GM12878 (cell line): Measurements from ENCODE around the gene IDI1. TPM values are rescaled to one million over a fixed set of nuclear protein-coding genes. Genes with fewer than 3 reads are reported as not detected.

Source experiments
- ATAC-seq: fragments of 200-7000 bp; cut with Tn5 transposase; 3 replicates; pipeline ENCODE4 v1.9.1; 2020; ENCODE audit warnings: mild to moderate bottlenecking, moderate library complexity
- BruUV-seq: library from RNA; stranded (reverse); fragments of 400-500 nt; replicated peaks from 2 replicates; lab custom pipeline; 2021; lab: Mats Ljungman, UMichigan
- CTCF ChIA-PET: fragments of 300-600 bp; sonication (Branson Sonifier 250); formaldehyde crosslinking; extraction: SDS; loops from one replicate; lab custom pipeline; 2021; ENCODE audit warnings: inconsistent platforms; lab: Yijun Ruan, JAX
- POLR2A ChIA-PET: fragments of 350-600 bp; formaldehyde crosslinking; extraction: SDS; loops from one replicate; lab custom pipeline; 2021; ENCODE audit warnings: inconsistent platforms; lab: Charles Lee
- RAD21 ChIA-PET: fragments of 300-600 bp; sonication (Branson Sonifier 250); formaldehyde crosslinking; loops from one replicate; lab custom pipeline; 2023; ENCODE audit warnings: antibody characterized with exemption; ENCODE audit not compliant: unreplicated experiment; lab: Charles Lee
- SMC1A ChIA-PET: fragments of 300-600 bp; sonication (Branson Sonifier 250); formaldehyde crosslinking; loops from one replicate; lab custom pipeline; 2023; ENCODE audit not compliant: unreplicated experiment, uncharacterized antibody; lab: Charles Lee
- DNase-seq: peaks from one replicate; pipeline ENCODE4 v3.0.0-alpha.2; 2011; ENCODE audit warnings: low read depth, low spot score
- FAIRE-seq: peaks from 3 replicates; lab custom pipeline; 2011; peaks lifted over from hg19 to GRCh38; lab: Jason Lieb, UNC
- H2AFZ ChIP-seq: 2 replicates; pipeline ENCODE4 v1.6.0; 2011; ENCODE audit warnings: low read depth, low read length, control low read depth; ENCODE audit not compliant: control insufficient read depth
- H3K27ac ChIP-seq: 2 replicates; pipeline ENCODE4 v1.5.1; 2011; ENCODE audit warnings: control low read depth; ENCODE audit not compliant: control insufficient read depth, insufficient read depth
- H3K27me3 ChIP-seq, 2 experiments: replicated peaks in 1 of 2; 2 replicates each; pipeline versions ENCODE4 v1.6.0 to v1.6.1; 2011; ENCODE audit warnings: low read length in 1 of 2; ENCODE audit not compliant: control insufficient read depth in 2 of 2, insufficient read depth in 2 of 2
- H3K36me3 ChIP-seq, 2 experiments: 2 replicates each; pipeline ENCODE4 v1.5.1; 2011; ENCODE audit warnings: low read length in 1 of 2; ENCODE audit not compliant: control insufficient read depth in 2 of 2, insufficient read depth in 2 of 2
- H3K4me1 ChIP-seq: 2 replicates; pipeline ENCODE4 v1.6.1; 2011; ENCODE audit warnings: mild to moderate bottlenecking, low read length, moderate library complexity, mixed read lengths; ENCODE audit not compliant: control insufficient read depth, insufficient read depth
- H3K4me2 ChIP-seq: 2 replicates; pipeline ENCODE4 v1.6.0; 2011; ENCODE audit warnings: control low read depth; ENCODE audit not compliant: control insufficient read depth, insufficient read depth
- H3K4me3 ChIP-seq: fragments of 200-600 bp; sonication (generic); 2 replicates; pipeline ENCODE4 v1.5.1; 2016
- H3K79me2 ChIP-seq: 2 replicates; pipeline ENCODE4 v1.6.0; 2011; ENCODE audit warnings: low read length; ENCODE audit not compliant: control insufficient read depth, insufficient read depth
- H3K9ac ChIP-seq: 2 replicates; pipeline ENCODE4 v1.8.0; 2011; ENCODE audit warnings: low read length, control low read depth, mixed read lengths; ENCODE audit not compliant: control insufficient read depth, insufficient read depth
- H3K9me3 ChIP-seq: replicated peaks from 3 replicates; pipeline ENCODE4 v1.5.1; 2011; ENCODE audit warnings: mild to moderate bottlenecking, low read length; ENCODE audit not compliant: control insufficient read depth, insufficient read depth
- H4K20me1 ChIP-seq: 2 replicates; pipeline ENCODE4 v1.6.0; 2011; ENCODE audit not compliant: control insufficient read depth, insufficient read depth
- BCL3 ChIP-seq: IDR thresholded peaks from 2 replicates; pipeline ENCODE4 v1.6.1; 2011; ENCODE audit warnings: borderline replicate concordance, low read depth, mild to moderate bottlenecking, moderate library complexity, low read length; ENCODE audit not compliant: insufficient read depth, poor library complexity, severe bottlenecking
- PAX5 ChIP-seq: IDR thresholded peaks from 2 replicates; pipeline ENCODE4 v1.6.1; 2011; ENCODE audit warnings: low read depth, low read length, borderline replicate concordance
- ZNF207 ChIP-seq: fragments of 450-650 bp; IDR thresholded peaks from 2 replicates; pipeline ENCODE4 v1.6.1; 2014; ENCODE audit warnings: antibody characterized with exemption, mild to moderate bottlenecking, borderline replicate concordance
- ZNF274 ChIP-seq: IDR thresholded peaks from one replicate; pipeline ENCODE4 v1.8.0; 2011; ENCODE audit not compliant: insufficient read length, insufficient read depth
- WGBS: methylation state at CpG from one replicate; pipeline ENCODE4 v1.1.6; 2016; ENCODE audit warnings: low lambda C conversion rate; ENCODE audit not compliant: insufficient replicate concordance, insufficient coverage; ENCODE audit errors: missing lambda C conversion rate; 5-methylcytosine and 5-hydroxymethylcytosine counted together
- in situ Hi-C: fragments of 300-500 bp; cut with MboI; formaldehyde crosslinking; loops from 9 replicates; pipeline ENCODE4 v1.14.3; 2018; ENCODE audit warnings: mixed read lengths
- intact Hi-C: fragments of 100-400 bp; cut with micrococcal nuclease; formaldehyde crosslinking; loops from one replicate; pipeline ENCODE4 v1.14.2; 2022; ENCODE audit not compliant: unreplicated experiment
- polyA plus RNA-seq, 11 experiments: library from polyadenylated mRNA; depleted of rRNA in 4 of 11; unstranded in 6 of 11; stranded (reverse) in 5 of 11; fragments of >200 nt; fragmentation: Nextera tagmentation in 4 of 11; fragmentation: Illumina TruSeq in 1 of 11; extraction: Ambion mirVana in 4 of 11; extraction: Trizol in 1 of 11; gene quantifications; 1 replicate in 1 of 11; 2 replicates in 10 of 11; pipeline versions ENCODE4 v1.2.1 to v1.2.3, GENCODE V29; 2011 to 2016; ENCODE audit warnings: inconsistent platforms in 2 of 11, missing spikeins in 2 of 11, low read depth in 1 of 11
- total RNA-seq, 4 experiments: library from RNA; depleted of rRNA in 3 of 4; stranded (reverse); fragments of >200 nt in 3 of 4; fragmentation: Illumina TruSeq in 1 of 4; extraction: Trizol in 1 of 4; gene quantifications; 2 replicates each; pipeline versions ENCODE4 v1.2.1 to v1.2.3, GENCODE V29; 2013 to 2021

Gene IDI1
- total and polyA plus RNA-seq, 10 of the 15 experiments (the other 5 are each of a cell fraction or from before 2014, with no cell fraction given), result 85.5 to 223 (median 157) TPM

GRCh38 chr10:1063232-1063865, 14.4 kb upstream of the IDI1 start:
- H4K20me1 ChIP-seq, result no peaks in the 10 kb centered on the region
- no TSS peak for BruUV-seq
- no peak for FAIRE-seq
- intact Hi-C loops, result no loop called here
- H3K4me1 ChIP-seq, result peaks cover 12% of the 10 kb centered on the region
- ChIA-PET POLR2A (no interaction called here), SMC1A (interaction anchor here (0.7 kb wide), 1 partner anchor 90 kb away, joined by 3 read pairs; no protein-coding TSS in a partner anchor), RAD21 (no interaction called here), CTCF (no interaction called here)
- H3K27me3 ChIP-seq, result no peaks in the 10 kb centered on the region
- H3K79me2 ChIP-seq, result peaks cover 27% of the 10 kb centered on the region
- no peak overlapping the region for H3K4me3 ChIP-seq
- no peak overlapping the region for H3K27ac ChIP-seq
- in situ Hi-C loops, result no loop called here
- over 99% methylated on average over 7 of the region's 7 CpGs for WGBS
- peaks cover 0 to 6% of the 10 kb centered on the region in 2 experiments; a peak in 1 of 4 replicates for H3K36me3 ChIP-seq
- ATAC-seq, result no peak
- TF ChIP-seq BCL3, result no peak
- TF ChIP-seq ZNF274, result no peak
- TF ChIP-seq PAX5, result no peak
- no peak for TF ChIP-seq ZNF207
- no peak overlapping the region for H2AFZ ChIP-seq
- no peak overlapping the region for H3K4me2 ChIP-seq
- H3K9me3 ChIP-seq, result no peaks in the 10 kb centered on the region
- DNase-seq, result no peak
- no peak overlapping the region for H3K9ac ChIP-seq
